Stomach smooth muscle (tissue), 2 donors: Measurements from ENCODE around the gene SLC39A2.

ENCODE experiments used
- H3K27ac ChIP-seq: one replicate; pipeline ENCODE4 v1.7.0; 2013; ENCODE audit warnings: mild to moderate bottlenecking, low read length, inconsistent platforms
- H3K27me3 ChIP-seq, 2 donors: one replicate each; pipeline ENCODE4 v1.7.0; 2013; ENCODE audit warnings: low read length in 2 of 2; ENCODE audit not compliant: insufficient read depth in 2 of 2, control insufficient read depth in 1 of 2
- H3K36me3 ChIP-seq, 2 donors: one replicate each; pipeline ENCODE4 v1.7.0; 2013; ENCODE audit warnings: low read length in 2 of 2; ENCODE audit not compliant: control insufficient read depth in 2 of 2, insufficient read depth in 2 of 2
- H3K4me1 ChIP-seq: one replicate; pipeline ENCODE4 v1.7.0; 2013; ENCODE audit warnings: low read length; ENCODE audit not compliant: control insufficient read depth, insufficient read depth
- H3K4me3 ChIP-seq, 2 donors: one replicate each; pipeline ENCODE4 v1.7.0; 2013; ENCODE audit warnings: low read length in 2 of 2
- H3K9ac ChIP-seq, 2 donors: one replicate each; pipeline ENCODE4 v1.7.0; 2013; ENCODE audit warnings: low read length in 2 of 2, mild to moderate bottlenecking in 1 of 2
- H3K9me3 ChIP-seq, 2 donors: one replicate each; pipeline ENCODE4 v1.7.0; 2013; ENCODE audit warnings: low read length in 2 of 2; ENCODE audit not compliant: control insufficient read depth in 2 of 2
- donor health status: healthy.
- donor health status: Pancreatic carcinoma.

The SLC39A2 gene

GRCh38 chr14:21048638-21049037 is 49.5 kb downstream of the SLC39A2 start:
- Histone ChIP-seq H3K4me1 (no peaks in the 10 kb centered on the region), H3K36me3 (no peaks in the 10 kb centered on the region), H3K9ac (no peak overlapping the region), H3K27ac (no peak overlapping the region), H3K9me3 (no peaks in the 10 kb centered on the region), H3K4me3 (no peak overlapping the region), H3K27me3 (peaks cover 0 to 3% of the 10 kb centered on the region in 2 donors)

- no peaks in the 10 kb centered on the region for H3K36me3 ChIP-seq
- no peaks in the 10 kb centered on the region for H3K4me1 ChIP-seq
- no peak overlapping the region for H3K27ac ChIP-seq
- peaks cover 0 to 2% of the 10 kb centered on the region in 2 donors for H3K27me3 ChIP-seq
- no peaks in the 10 kb centered on the region for H3K9me3 ChIP-seq
- no peak overlapping the region for H3K4me3 ChIP-seq
- no peak overlapping the region for H3K9ac ChIP-seq
Observed at GRCh38 chr14:21049271-21049673, 50.2 kb downstream of the SLC39A2 start.

GRCh38 chr14:21050597-21050996 is 51.5 kb downstream of the SLC39A2 start:
- H3K27me3 ChIP-seq: no peaks in the 10 kb centered on the region
- H3K4me3 ChIP-seq: no peak overlapping the region
- H3K9me3 ChIP-seq: no peaks in the 10 kb centered on the region
- no peaks in the 10 kb centered on the region for H3K4me1 ChIP-seq
- no peak overlapping the region for H3K9ac ChIP-seq
- H3K27ac ChIP-seq: no peak overlapping the region
- no peaks in the 10 kb centered on the region for H3K36me3 ChIP-seq
